HEK293 (cell line): ENCODE results near the gene CPLX3.

ENCODE experiments used
- CTCF ChIA-PET: fragments of 350-600 bp; formaldehyde crosslinking; extraction: SDS; loops from one replicate; lab custom pipeline; 2021; ENCODE audit warnings: antibody characterized with exemption; lab: Yijun Ruan, JAX
- POLR2A ChIA-PET: fragments of 300-600 bp; formaldehyde crosslinking; extraction: SDS; loops from one replicate; lab custom pipeline; 2020; ENCODE audit warnings: antibody characterized with exemption, inconsistent platforms; lab: Yijun Ruan, JAX
- H3K27ac ChIP-seq: fragments of 200-500 bp; sonication (Bioruptor generic); 2 replicates; pipeline ENCODE4 v1.5.1; 2014; ENCODE audit warnings: low read depth, low read length, control low read depth, inconsistent platforms; ENCODE audit errors: extremely low read depth
- H3K36me3 ChIP-seq, 2 experiments: fragments of 200-500 bp in 1 of 2; sonication (Bioruptor generic) in 1 of 2; 1 replicate in 1 of 2; 2 replicates in 1 of 2; pipeline ENCODE4 v1.5.1; 2014 to 2017; ENCODE audit warnings: inconsistent platforms in 2 of 2, low read length in 2 of 2; ENCODE audit not compliant: control insufficient read depth in 2 of 2, insufficient read depth in 1 of 2
- H3K4me1 ChIP-seq: fragments of 200-500 bp; sonication (Bioruptor generic); 2 replicates; pipeline ENCODE4 v1.5.1; 2014; ENCODE audit warnings: mild to moderate bottlenecking, low read length, inconsistent platforms; ENCODE audit not compliant: control insufficient read depth, insufficient read depth
- H3K4me3 ChIP-seq: 2 replicates; pipeline ENCODE4 v1.5.1; 2011; ENCODE audit warnings: low read depth, mild to moderate bottlenecking, control low read depth, low read length, moderate library complexity
- H3K9me3 ChIP-seq: fragments of 200-500 bp; sonication (Bioruptor generic); 2 replicates; pipeline ENCODE4 v1.5.1; 2014; ENCODE audit warnings: low read depth, low read length, inconsistent platforms; ENCODE audit not compliant: control insufficient read depth, insufficient read depth
- BCL11B ChIP-seq: fragments of 450-650 bp; formaldehyde crosslinking; IDR thresholded peaks from 2 replicates; pipeline ENCODE4 v1.5.1; 2016; ENCODE audit warnings: low read depth, missing biosample characterization, missing genetic modification characterization
- BCL6B ChIP-seq: fragments of 450-650 bp; formaldehyde crosslinking; IDR thresholded peaks from 2 replicates; pipeline ENCODE4 v1.5.1; 2017; ENCODE audit warnings: missing biosample characterization, missing genetic modification characterization
- FEZF1 ChIP-seq: fragments of 450-650 bp; formaldehyde crosslinking; IDR thresholded peaks from 2 replicates; pipeline ENCODE4 v1.5.1; 2016; ENCODE audit warnings: missing biosample characterization, missing genetic modification characterization
- HOXD13 ChIP-seq: sonication (generic); formaldehyde crosslinking; IDR thresholded peaks from 2 replicates; pipeline ENCODE4 v1.8.0; 2022; ENCODE audit warnings: missing genetic modification reagents, borderline replicate concordance
- PRDM1 ChIP-seq: fragments of 450-650 bp; formaldehyde crosslinking; IDR thresholded peaks from 2 replicates; pipeline ENCODE4; 2016; ENCODE audit warnings: missing biosample characterization, missing genetic modification characterization
- SALL2 ChIP-seq: fragments of 450-650 bp; formaldehyde crosslinking; IDR thresholded peaks from 2 replicates; pipeline ENCODE4 v1.5.0; 2017; ENCODE audit warnings: missing biosample characterization, mild to moderate bottlenecking, missing genetic modification characterization, borderline replicate concordance
- SCRT1 ChIP-seq: fragments of 450-650 bp; formaldehyde crosslinking; IDR thresholded peaks from 2 replicates; pipeline ENCODE4 v1.5.1; 2016; ENCODE audit warnings: missing biosample characterization, missing genetic modification characterization, borderline replicate concordance
- WT1 ChIP-seq: fragments of 450-650 bp; formaldehyde crosslinking; IDR thresholded peaks from 2 replicates; pipeline ENCODE4 v1.5.1; 2016; ENCODE audit warnings: missing biosample characterization, missing genetic modification characterization
- YY1 ChIP-seq: fragments of 450-650 bp; formaldehyde crosslinking; IDR thresholded peaks from 2 replicates; pipeline ENCODE4 v1.5.1; 2018; ENCODE audit warnings: missing biosample characterization, missing genetic modification characterization
- ZBTB17 ChIP-seq: fragments of 450-650 bp; formaldehyde crosslinking; IDR thresholded peaks from 2 replicates; pipeline ENCODE4 v1.5.1; 2016; ENCODE audit warnings: missing biosample characterization, missing genetic modification characterization
- ZEB2 ChIP-seq: fragments of 450-650 bp; formaldehyde crosslinking; IDR thresholded peaks from 2 replicates; pipeline ENCODE4 v1.5.1; 2016; ENCODE audit warnings: missing biosample characterization, missing genetic modification characterization
- ZFP41 ChIP-seq: fragments of 450-650 bp; formaldehyde crosslinking; IDR thresholded peaks from 2 replicates; pipeline ENCODE4 v1.5.1; 2016; ENCODE audit warnings: missing biosample characterization, missing genetic modification characterization, borderline replicate concordance
- ZNF132 ChIP-seq: fragments of 450-650 bp; formaldehyde crosslinking; IDR thresholded peaks from 2 replicates; pipeline ENCODE4 v1.5.1; 2017; ENCODE audit warnings: missing biosample characterization, missing genetic modification characterization, borderline replicate concordance
- ZNF146 ChIP-seq: fragments of 450-650 bp; formaldehyde crosslinking; IDR thresholded peaks from 2 replicates; pipeline ENCODE4 v1.5.1; 2016; ENCODE audit warnings: missing biosample characterization, missing genetic modification characterization
- ZNF155 ChIP-seq: fragments of 450-650 bp; formaldehyde crosslinking; IDR thresholded peaks from 2 replicates; pipeline ENCODE4 v1.5.1; 2016; ENCODE audit warnings: missing biosample characterization, missing genetic modification characterization
- ZNF169 ChIP-seq: fragments of 450-650 bp; formaldehyde crosslinking; IDR thresholded peaks from 2 replicates; pipeline ENCODE4 v1.5.1; 2016; ENCODE audit warnings: missing biosample characterization, missing genetic modification characterization
- ZNF184 ChIP-seq: fragments of 450-650 bp; IDR thresholded peaks from 2 replicates; pipeline ENCODE4 v1.5.1; 2018; ENCODE audit warnings: missing biosample characterization, mild to moderate bottlenecking, missing genetic modification characterization
- ZNF302 ChIP-seq: fragments of 450-650 bp; formaldehyde crosslinking; IDR thresholded peaks from 2 replicates; pipeline ENCODE4 v1.5.1; 2016; ENCODE audit warnings: missing biosample characterization, missing genetic modification characterization, low read depth
- ZNF350 ChIP-seq: fragments of 450-650 bp; formaldehyde crosslinking; IDR thresholded peaks from 2 replicates; pipeline ENCODE4 v1.5.0; 2017; ENCODE audit warnings: missing biosample characterization, mild to moderate bottlenecking, missing genetic modification characterization
- ZNF391 ChIP-seq: fragments of 450-650 bp; formaldehyde crosslinking; IDR thresholded peaks from 2 replicates; pipeline ENCODE4 v1.5.1; 2016; ENCODE audit warnings: low read depth, missing biosample characterization, missing genetic modification characterization, borderline replicate concordance
- ZNF398 ChIP-seq: fragments of 450-650 bp; formaldehyde crosslinking; IDR thresholded peaks from 2 replicates; pipeline ENCODE4 v1.5.1; 2017; ENCODE audit warnings: missing biosample characterization, missing genetic modification characterization
- ZNF544 ChIP-seq: fragments of 450-650 bp; formaldehyde crosslinking; IDR thresholded peaks from 2 replicates; pipeline ENCODE4 v1.5.0; 2017; ENCODE audit warnings: missing biosample characterization, missing genetic modification characterization
- ZNF624 ChIP-seq: fragments of 450-650 bp; formaldehyde crosslinking; IDR thresholded peaks from 2 replicates; pipeline ENCODE4 v1.5.1; 2017; ENCODE audit warnings: missing biosample characterization, missing genetic modification characterization

CPLX3 gene

GRCh38 chr15:74864296-74864695 lies 37.9 kb downstream of the CPLX3 start:
- CTCF ChIA-PET, result interaction anchor here (0.6 kb wide), 1 partner anchor 9 kb away, joined by 3 read pairs; no protein-coding TSS in a partner anchor
- H3K4me1 ChIP-seq, result peaks cover 7% of the 10 kb centered on the region; the same call in 1 of the 2 replicates
- H3K4me3 ChIP-seq, result no peak overlapping the region
- peaks cover 8 to 21% of the 10 kb centered on the region in 2 experiments; a peak in 2 of 3 replicates for H3K36me3 ChIP-seq
- no peak overlapping the region for H3K27ac ChIP-seq
- no peak for TF ChIP-seq ZNF146 (tag by site-specific recombination)
- TF ChIP-seq ZNF155, result no peak
- TF ChIP-seq ZNF624 (tag by site-specific recombination), result no peak
- TF ChIP-seq ZNF350 (tag by site-specific recombination), result no peak
- no peak for TF ChIP-seq ZNF169
- no peak for TF ChIP-seq ZFP41 (tag by site-specific recombination)
- TF ChIP-seq ZNF132 (tag by site-specific recombination), result no peak
- TF ChIP-seq ZNF302 (tag by site-specific recombination), result no peak
- no peak for TF ChIP-seq ZNF398 (tag by site-specific recombination)
- no peak for TF ChIP-seq ZNF391
- no peak for TF ChIP-seq BCL11B (tag by site-specific recombination)
- no peak for TF ChIP-seq YY1 (tag by site-specific recombination)
- no peak for TF ChIP-seq FEZF1 (tag by site-specific recombination)
- TF ChIP-seq SALL2 (tag by site-specific recombination), result no peak
- POLR2A ChIA-PET, result interaction anchor here (0.6 to 0.7 kb wide), 2 partner anchors 17 to 104 kb away, joined by 3 to 6 read pairs; no protein-coding TSS in a partner anchor
- no peaks in the 10 kb centered on the region for H3K9me3 ChIP-seq

GRCh38 chr15:74865316-74865715 lies 38.9 kb downstream of the CPLX3 start:
- Histone ChIP-seq H3K27ac (no peak overlapping the region), H3K36me3 (peaks cover 8 to 30% of the 10 kb centered on the region in 2 experiments; a peak in 2 of 3 replicates), H3K9me3 (no peaks in the 10 kb centered on the region), H3K4me1 (peaks cover 7% of the 10 kb centered on the region), H3K4me3 (no peak overlapping the region)
- ChIA-PET POLR2A (interaction anchor here (0.6 kb wide), 1 partner anchor 33 kb away, joined by 3 read pairs; no protein-coding TSS in a partner anchor), CTCF (interaction anchor here (1.0 kb wide), 1 partner anchor 36 kb away, joined by 4 read pairs; no protein-coding TSS in a partner anchor)
- TF ChIP-seq ZNF184 (tag by site-specific recombination) (no peak), ZBTB17 (tag by site-specific recombination) (peak; percentile 44), ZNF132 (tag by site-specific recombination) (no peak), ZNF398 (tag by site-specific recombination) (no peak), SCRT1 (no peak), ZNF544 (no peak)

GRCh38 chr15:74866090-74866489 lies 39.7 kb downstream of the CPLX3 start:
- Histone ChIP-seq H3K9me3 (no peaks in the 10 kb centered on the region), H3K4me1 (peaks cover 11% of the 10 kb centered on the region), H3K4me3 (no peak overlapping the region), H3K27ac (no peak overlapping the region), H3K36me3 (peaks cover 8 to 30% of the 10 kb centered on the region in 2 experiments; a peak in 2 of 3 replicates)
- CTCF ChIA-PET, result interaction anchor here (0.5 kb wide), 1 partner anchor 35 kb away, joined by 3 read pairs; no protein-coding TSS in a partner anchor
- TF ChIP-seq BCL6B (tag by site-specific recombination), result no peak
- no peak for TF ChIP-seq HOXD13 (CRISPR knock-in tag)
- TF ChIP-seq PRDM1 (tag by site-specific recombination), result peak; percentile 55; the same call in 1 of the 2 replicates
- peak; percentile 45; the same call in 1 of the 2 replicates for TF ChIP-seq WT1
- TF ChIP-seq ZEB2 (tag by site-specific recombination), result peak; percentile 51; the same call in 1 of the 2 replicates
- POLR2A ChIA-PET, result interaction anchor here (0.6 kb wide), 1 partner anchor 16 kb away, joined by 5 read pairs; no protein-coding TSS in a partner anchor
